ENCODE results near the gene EML5. TPM values are rescaled to one million over a fixed set of nuclear protein-coding genes. Genes with fewer than 3 reads are reported as not detected.

EML5 gene
- total and polyA plus RNA-seq, 3 donors from 2014 or later = 4.2 to 19.3 (median 17.7) TPM

DNA sequence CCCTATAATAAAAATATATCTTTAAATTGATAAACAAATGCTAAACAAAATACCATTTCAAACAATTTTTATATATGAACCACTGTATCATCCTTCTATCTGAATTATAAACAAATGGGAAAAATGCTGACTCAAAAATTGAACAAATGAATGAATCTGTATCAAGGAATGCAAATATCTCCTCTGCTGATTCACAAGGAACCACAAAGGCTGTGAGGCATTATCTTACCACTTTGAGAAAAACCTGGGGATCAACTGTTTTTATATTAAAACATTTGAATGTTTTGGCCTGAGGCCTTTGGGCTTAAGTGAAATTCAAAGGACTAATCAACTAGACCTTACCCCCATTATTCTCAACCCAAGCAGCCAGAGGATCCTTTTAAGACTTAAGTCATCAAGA is 86.3 kb downstream of the EML5 start:
- intact Hi-C loops (cut with DNase I; ENCODE audit: low total_unique reads) = no loop called here
- H3K36me3 ChIP-seq (ENCODE audit: low read depth, missing control alignments) = no peaks in the 10 kb centered on the region
- H3K4me3 ChIP-seq = no peak overlapping the region
- DNase-seq = no peak
- no peak for TF ChIP-seq POLR2A (IDR thresholded peaks at IDR 0.05)
- TF ChIP-seq, protein P1, sequence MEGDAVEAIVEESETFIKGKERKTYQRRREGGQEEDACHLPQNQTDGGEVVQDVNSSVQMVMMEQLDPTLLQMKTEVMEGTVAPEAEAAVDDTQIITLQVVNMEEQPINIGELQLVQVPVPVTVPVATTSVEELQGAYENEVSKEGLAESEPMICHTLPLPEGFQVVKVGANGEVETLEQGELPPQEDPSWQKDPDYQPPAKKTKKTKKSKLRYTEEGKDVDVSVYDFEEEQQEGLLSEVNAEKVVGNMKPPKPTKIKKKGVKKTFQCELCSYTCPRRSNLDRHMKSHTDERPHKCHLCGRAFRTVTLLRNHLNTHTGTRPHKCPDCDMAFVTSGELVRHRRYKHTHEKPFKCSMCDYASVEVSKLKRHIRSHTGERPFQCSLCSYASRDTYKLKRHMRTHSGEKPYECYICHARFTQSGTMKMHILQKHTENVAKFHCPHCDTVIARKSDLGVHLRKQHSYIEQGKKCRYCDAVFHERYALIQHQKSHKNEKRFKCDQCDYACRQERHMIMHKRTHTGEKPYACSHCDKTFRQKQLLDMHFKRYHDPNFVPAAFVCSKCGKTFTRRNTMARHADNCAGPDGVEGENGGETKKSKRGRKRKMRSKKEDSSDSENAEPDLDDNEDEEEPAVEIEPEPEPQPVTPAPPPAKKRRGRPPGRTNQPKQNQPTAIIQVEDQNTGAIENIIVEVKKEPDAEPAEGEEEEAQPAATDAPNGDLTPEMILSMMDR (IDR thresholded peaks at IDR 0.05) = no peak
- no peaks in the 10 kb centered on the region for H3K9me3 ChIP-seq
- no peaks in the 10 kb centered on the region for H3K27me3 ChIP-seq
- no peak overlapping the region for H3K27ac ChIP-seq
- H3K4me1 ChIP-seq = no peaks in the 10 kb centered on the region

GRCh38 chr14:88698651-88699050 is 94.1 kb downstream of the EML5 start:
- WGBS, 2 donors = 95% methylated on average over 5 of the region's 5 CpGs
- no peak for DNase-seq
- Histone ChIP-seq H3K27me3 (no peaks in the 10 kb centered on the region), H3K9me3 (no peaks in the 10 kb centered on the region), H3K4me3 (no peak overlapping the region), H3K27ac (no peak overlapping the region), H3K4me1 (no peaks in the 10 kb centered on the region), H3K36me3 (ENCODE audit: low read depth, missing control alignments) (no peaks in the 10 kb centered on the region)
- TF ChIP-seq, protein P1 (IDR thresholded peaks at IDR 0.05) = no peak
- no peak for TF ChIP-seq POLR2A (IDR thresholded peaks at IDR 0.05)
- intact Hi-C loops (cut with DNase I; ENCODE audit: low total_unique reads) = no loop called here

- Histone ChIP-seq H3K36me3 (ENCODE audit: low read depth, missing control alignments) (no peaks in the 10 kb centered on the region), H3K27ac (no peak overlapping the region), H3K27me3 (no peaks in the 10 kb centered on the region), H3K4me1 (no peaks in the 10 kb centered on the region), H3K9me3 (no peaks in the 10 kb centered on the region), H3K4me3 (no peak overlapping the region)
- WGBS, 2 donors = 88 to 89% methylated on average over 3 of the region's 3 CpGs
- intact Hi-C loops (cut with DNase I; ENCODE audit: low total_unique reads) = no loop called here
- no peak for DNase-seq
- TF ChIP-seq POLR2A (IDR thresholded peaks at IDR 0.05) = no peak
- TF ChIP-seq, protein P1 (IDR thresholded peaks at IDR 0.05) = no peak
Observed at GRCh38 chr14:88695870-88696269, 96.9 kb downstream of the EML5 start.

GRCh38 chr14:88688386-88688785 is 104.4 kb downstream of the EML5 start:
- H3K4me1 ChIP-seq = no peaks in the 10 kb centered on the region
- no peak overlapping the region for H3K27ac ChIP-seq
- no peaks in the 10 kb centered on the region for H3K36me3 ChIP-seq (ENCODE audit: low read depth, missing control alignments)
- H3K27me3 ChIP-seq = no peaks in the 10 kb centered on the region
- H3K9me3 ChIP-seq = no peaks in the 10 kb centered on the region
- TF ChIP-seq POLR2A (IDR thresholded peaks at IDR 0.05) = no peak
- TF ChIP-seq, protein P1 (IDR thresholded peaks at IDR 0.05) = no peak
- intact Hi-C loops (cut with DNase I; ENCODE audit: low total_unique reads) = no loop called here
- DNase-seq = no peak
- H3K4me3 ChIP-seq = no peak overlapping the region

GRCh38 chr14:88683119-88683518 is 109.6 kb downstream of the EML5 start:
- Histone ChIP-seq H3K9me3 (no peaks in the 10 kb centered on the region), H3K4me1 (no peaks in the 10 kb centered on the region), H3K27me3 (no peaks in the 10 kb centered on the region), H3K36me3 (ENCODE audit: low read depth, missing control alignments) (no peaks in the 10 kb centered on the region), H3K4me3 (no peak overlapping the region), H3K27ac (no peak overlapping the region)
- TF ChIP-seq, protein P1 (IDR thresholded peaks at IDR 0.05) = no peak
- no peak for TF ChIP-seq POLR2A (IDR thresholded peaks at IDR 0.05)
- WGBS, 2 donors = 82 to 90% methylated on average over 2 of the region's 2 CpGs
- DNase-seq = no peak
- intact Hi-C loops (cut with DNase I; ENCODE audit: low total_unique reads) = no loop called here

All from testis (tissue), 3 donors.